Measurements from ENCODE around the gene UAP1.

- TF ChIP-seq POLR2AphosphoS5 (IDR thresholded peaks at IDR 0.05; ENCODE audit: low read depth, low read length) = no peak
- TF ChIP-seq POLR2A (IDR thresholded peaks at IDR 0.05; ENCODE audit: low read depth, low read length) = no peak
- no peak for TF ChIP-seq TAF1 (IDR thresholded peaks at IDR 0.05; ENCODE audit: low read depth, low read length)
These were observed 56.0 kb downstream of the UAP1 start for GRCh38 chr1:162617513-162617912.
